Psoas muscle (tissue), 8 donors: ENCODE measurements around the gene GRM7. TPM values are rescaled to one million over a fixed set of nuclear protein-coding genes. Genes with fewer than 3 reads are reported as not detected.

Experiments used
- ATAC-seq, 4 donors: fragments of 200-7000 bp; cut with Tn5 transposase; one replicate each; pipeline ENCODE4 v1.9.1; 2020; ENCODE audit warnings: moderate library complexity in 3 of 4, mild to moderate bottlenecking in 2 of 4
- DNase-seq, 2 donors: peaks; one replicate each; pipeline ENCODE4 v3.0.0-alpha.2; 2020
- H3K27ac ChIP-seq: fragments of 200-600 bp; one replicate; pipeline ENCODE4 v1.8.0; 2022
- H3K27me3 ChIP-seq, 3 donors: fragments of 200-600 bp in 1 of 3; one replicate each; pipeline versions ENCODE4 v1.6.1 to v1.8.0; 2013 to 2022; ENCODE audit warnings: low read length in 2 of 3, mild to moderate bottlenecking in 2 of 3, moderate library complexity in 1 of 3; ENCODE audit not compliant: insufficient read depth in 3 of 3
- H3K36me3 ChIP-seq, 2 donors: fragments of 200-600 bp in 1 of 2; one replicate each; pipeline versions ENCODE4 v1.6.1 to v1.8.0; 2013 to 2022; ENCODE audit warnings: low read depth in 1 of 2, mild to moderate bottlenecking in 1 of 2, moderate library complexity in 1 of 2; ENCODE audit not compliant: insufficient read depth in 1 of 2
- H3K4me1 ChIP-seq: fragments of 200-600 bp; one replicate; pipeline ENCODE4 v1.8.0; 2022
- H3K4me3 ChIP-seq: fragments of 200-600 bp; one replicate; pipeline ENCODE4 v1.8.0; 2022; ENCODE audit warnings: mild to moderate bottlenecking
- H3K9me3 ChIP-seq: fragments of 200-600 bp; one replicate; pipeline ENCODE4 v1.8.0; 2022
- WGBS, 3 donors: extraction: QIAGEN DNeasy Blood & Tissue Kit; methylation state at CpG; one replicate each; pipeline versions ENCODE4 v1.1.6 to v1.1.7; 2013; 5-methylcytosine and 5-hydroxymethylcytosine counted together
- intact Hi-C, 2 donors: fragments of 100-400 bp; cut with DNase I; formaldehyde crosslinking; loops; one replicate each; pipeline versions ENCODE4 v1.11.0 to v1.14.2; 2022
- polyA plus RNA-seq, 3 donors: library from polyadenylated mRNA; stranded (reverse); fragments of 200-250 nt; gene quantifications; one replicate each; pipeline ENCODE4 v1.2.3, GENCODE V29; 2013
- total RNA-seq, 4 donors: library from RNA; stranded (reverse); fragmentation: NEBNext Ultra II Directional in 2 of 4; extraction: Animal tissue kit (Norgen Biotek cat#: 25700) in 2 of 4; gene quantifications; one replicate each; pipeline versions ENCODE4 v1.2.1 to v1.2.4, GENCODE V29; 2021 to 2023
- TF ChIP-seq, protein P1 (sequence below): fragments of 200-600 bp; IDR thresholded peaks from one replicate; pipeline ENCODE4 v1.8.0; 2022; ENCODE audit warnings: antibody characterized with exemption
- donor health status: healthy with polysubstance abuse.
- donor health status: DM: no; HTN: no; CAD: no; lungs with moderate emphysema.
- donor health status: Bipolar disorder and iron deficiency.
- donor health status: healthy.
- donor health status: DM: yes; HTN: yes; CAD: no.
- donor health status: DM: no; HTN: no; CAD: no.
- donor health status: DM: no; HTN: no; CAD: no.
- donor health status: DM: yes; HTN: yes; CAD: no.

The GRM7 gene
- total and polyA plus RNA-seq, 7 donors = 0.01 TPM; not detected in 6

DNA sequence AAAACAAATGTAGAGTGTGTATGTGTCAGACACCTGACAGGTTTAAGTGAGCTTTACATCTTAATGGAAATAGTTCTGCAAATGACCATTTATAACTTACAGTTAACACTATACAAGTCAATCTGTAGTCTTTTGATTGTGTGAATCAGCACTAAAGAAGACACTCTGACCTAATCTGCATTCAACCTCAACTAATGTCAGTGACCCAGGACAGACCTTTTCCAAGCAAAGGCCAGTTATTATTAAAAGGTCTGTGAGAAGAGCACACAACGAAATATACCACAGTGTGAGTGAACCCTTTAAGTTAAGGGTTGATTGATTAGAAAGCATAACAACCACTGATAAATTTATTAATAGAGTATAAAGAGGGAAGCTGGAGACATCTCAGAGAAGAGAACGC, 878.8 kb downstream of the GRM7 start:
- DNase-seq (no peak), ATAC-seq (no peak)
- no peak overlapping the region for H3K4me3 ChIP-seq
- intact Hi-C loops = no loop called here
- no peaks in the 10 kb centered on the region for H3K9me3 ChIP-seq
- no peaks in the 10 kb centered on the region for H3K4me1 ChIP-seq
- WGBS, 3 donors = 74 to 89% (median 83%) methylated on average over 2 of the region's 2 CpGs
- TF ChIP-seq, protein P1, sequence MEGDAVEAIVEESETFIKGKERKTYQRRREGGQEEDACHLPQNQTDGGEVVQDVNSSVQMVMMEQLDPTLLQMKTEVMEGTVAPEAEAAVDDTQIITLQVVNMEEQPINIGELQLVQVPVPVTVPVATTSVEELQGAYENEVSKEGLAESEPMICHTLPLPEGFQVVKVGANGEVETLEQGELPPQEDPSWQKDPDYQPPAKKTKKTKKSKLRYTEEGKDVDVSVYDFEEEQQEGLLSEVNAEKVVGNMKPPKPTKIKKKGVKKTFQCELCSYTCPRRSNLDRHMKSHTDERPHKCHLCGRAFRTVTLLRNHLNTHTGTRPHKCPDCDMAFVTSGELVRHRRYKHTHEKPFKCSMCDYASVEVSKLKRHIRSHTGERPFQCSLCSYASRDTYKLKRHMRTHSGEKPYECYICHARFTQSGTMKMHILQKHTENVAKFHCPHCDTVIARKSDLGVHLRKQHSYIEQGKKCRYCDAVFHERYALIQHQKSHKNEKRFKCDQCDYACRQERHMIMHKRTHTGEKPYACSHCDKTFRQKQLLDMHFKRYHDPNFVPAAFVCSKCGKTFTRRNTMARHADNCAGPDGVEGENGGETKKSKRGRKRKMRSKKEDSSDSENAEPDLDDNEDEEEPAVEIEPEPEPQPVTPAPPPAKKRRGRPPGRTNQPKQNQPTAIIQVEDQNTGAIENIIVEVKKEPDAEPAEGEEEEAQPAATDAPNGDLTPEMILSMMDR = no peak
- no peak overlapping the region for H3K27ac ChIP-seq
- no peaks in the 10 kb centered on the region for H3K27me3 ChIP-seq
- no peaks in the 10 kb centered on the region for H3K36me3 ChIP-seq

DNA sequence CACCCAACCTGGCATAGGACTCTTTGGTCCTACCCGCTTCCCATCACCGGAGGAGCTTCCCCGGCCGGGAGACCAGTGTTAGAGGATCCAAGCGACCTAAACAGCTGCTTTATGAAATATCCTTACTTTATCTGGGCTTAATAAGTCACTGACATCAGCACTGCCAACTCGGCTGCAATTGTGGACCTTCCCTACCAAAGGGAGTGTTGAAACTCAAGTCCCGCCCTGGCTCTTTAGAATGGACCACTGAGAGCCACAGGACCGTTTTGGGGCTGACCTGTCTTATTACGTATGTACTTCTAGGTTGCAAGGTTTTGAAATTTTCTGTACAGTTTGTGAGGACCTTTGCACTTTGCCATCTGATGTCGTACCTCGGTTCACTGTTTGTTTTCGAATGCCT, 879.5 kb downstream of the GRM7 start:
- Histone ChIP-seq H3K27ac (no peak overlapping the region), H3K4me1 (no peaks in the 10 kb centered on the region), H3K4me3 (no peak overlapping the region), H3K9me3 (no peaks in the 10 kb centered on the region), H3K27me3 (no peaks in the 10 kb centered on the region), H3K36me3 (no peaks in the 10 kb centered on the region)
- DNase-seq = no peak
- ATAC-seq = no peak
- WGBS, 3 donors = 81 to 87% (median 86%) methylated on average over 12 of the region's 12 CpGs
- intact Hi-C loops = no loop called here
- TF ChIP-seq, protein P1 = no peak

DNA sequence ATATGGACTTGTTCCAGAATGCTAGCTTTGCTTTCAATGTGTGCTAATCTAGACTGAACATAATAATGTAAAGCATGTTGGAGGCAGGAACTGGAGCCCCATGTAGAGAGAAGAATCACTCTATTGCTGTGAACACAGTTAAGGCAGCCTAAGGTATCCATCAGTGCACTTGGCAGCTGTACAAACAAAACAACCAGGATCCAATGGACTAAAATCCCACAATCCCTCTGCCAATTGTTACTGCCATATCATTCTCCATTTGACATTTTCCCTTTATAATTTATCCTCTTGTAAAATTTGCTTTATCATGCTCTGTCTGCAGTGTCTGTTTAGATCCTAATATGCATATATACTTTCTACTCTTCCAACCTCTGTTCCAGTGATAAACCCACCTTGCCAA, 883.9 kb downstream of the GRM7 start:
- no peak for DNase-seq

DNA sequence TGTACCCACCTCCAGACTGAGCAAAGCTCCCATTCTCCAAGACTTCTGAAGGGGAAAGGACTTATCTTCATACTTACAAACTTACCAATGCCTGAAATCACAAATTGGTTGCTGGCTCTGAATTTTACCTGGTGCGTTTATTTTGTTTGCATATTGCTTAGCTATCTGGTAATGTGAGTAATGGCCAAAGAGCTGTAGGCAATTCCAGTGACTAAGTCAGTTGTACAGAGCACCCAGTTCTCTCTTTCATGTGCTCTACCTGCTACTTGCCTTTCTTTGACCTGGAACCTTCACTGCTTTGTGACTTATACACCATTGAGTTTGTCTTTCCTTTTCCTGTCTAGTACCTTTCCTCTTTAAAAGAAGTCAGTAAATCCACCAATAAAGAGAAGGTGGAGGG, 884.8 kb downstream of the GRM7 start:
- no peaks in the 10 kb centered on the region for H3K9me3 ChIP-seq
- ATAC-seq = no peak
- 85 to 100% (median 93%) methylated on average over 1 of the region's 1 CpG for WGBS, 3 donors
- H3K36me3 ChIP-seq = no peaks in the 10 kb centered on the region
- no peak for DNase-seq
- H3K4me3 ChIP-seq = no peak overlapping the region
- H3K27me3 ChIP-seq = no peaks in the 10 kb centered on the region
- H3K27ac ChIP-seq = no peak overlapping the region
- TF ChIP-seq, protein P1 = no peak
- intact Hi-C loops = no loop called here
- H3K4me1 ChIP-seq = no peaks in the 10 kb centered on the region

More for the DNA sequence above, 883.9 kb downstream of the GRM7 start:
- ATAC-seq = no peak
- TF ChIP-seq, protein P1 = no peak
- Histone ChIP-seq H3K27me3 (no peaks in the 10 kb centered on the region), H3K9me3 (no peaks in the 10 kb centered on the region), H3K4me3 (no peak overlapping the region), H3K4me1 (no peaks in the 10 kb centered on the region), H3K36me3 (no peaks in the 10 kb centered on the region), H3K27ac (no peak overlapping the region)
- intact Hi-C loops = no loop called here

DNA sequence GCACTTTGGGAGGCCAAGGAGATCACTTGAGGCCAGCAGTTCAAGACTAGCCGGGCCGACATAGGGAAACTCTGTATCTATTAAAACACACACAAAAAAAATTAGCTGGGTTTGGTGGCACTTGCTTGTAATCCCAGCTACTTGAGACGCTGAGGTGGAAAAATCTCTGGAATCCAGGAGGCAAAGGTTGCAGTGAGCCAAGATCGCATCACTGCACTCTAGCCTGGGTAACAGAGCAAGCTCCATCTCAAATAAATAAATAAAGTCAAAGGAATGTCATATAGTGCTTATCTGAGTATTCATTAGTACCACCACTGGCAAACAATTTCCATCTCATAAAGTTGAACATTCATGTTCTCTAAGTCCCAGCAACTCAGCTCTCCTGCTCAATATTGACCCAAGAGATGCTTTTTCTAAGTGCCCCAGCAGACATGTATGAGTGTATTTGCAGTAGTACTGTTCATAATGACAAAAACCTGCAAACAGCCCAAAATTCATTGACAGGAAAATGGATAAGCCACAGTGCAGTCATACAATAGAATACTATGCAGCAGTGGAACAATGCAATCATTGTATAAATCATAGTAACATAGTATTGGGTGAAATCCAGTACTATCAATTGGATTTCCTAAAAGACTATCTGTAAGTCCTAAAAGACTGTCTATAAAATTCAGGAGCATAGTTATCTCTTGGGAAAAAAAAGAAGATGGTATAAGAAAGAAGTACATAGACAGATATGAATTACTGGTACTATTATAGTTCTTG, 889.2 kb downstream of the GRM7 start:
- no peak for DNase-seq
- no peak overlapping the region for H3K4me3 ChIP-seq
- ATAC-seq = no peak
- 65 to 81% (median 73%) methylated on average over 4 of the region's 4 CpGs for WGBS, 3 donors
- H3K4me1 ChIP-seq = no peaks in the 10 kb centered on the region
- no peaks in the 10 kb centered on the region for H3K9me3 ChIP-seq
- intact Hi-C loops = no loop called here
- no peak overlapping the region for H3K27ac ChIP-seq
- no peaks in the 10 kb centered on the region for H3K36me3 ChIP-seq
- TF ChIP-seq, protein P1 = no peak
- H3K27me3 ChIP-seq = no peaks in the 10 kb centered on the region
